Left colon (tissue), 2 donors: ENCODE data around the gene ISG20. TPM values are rescaled to one million over a fixed set of nuclear protein-coding genes. Genes with fewer than 3 reads are reported as not detected.

Experiments used
- ATAC-seq: fragments of 200-7000 bp; cut with Tn5 transposase; one replicate; pipeline ENCODE4 v1.9.1; 2020; ENCODE audit warnings: mild to moderate bottlenecking, moderate library complexity
- DNase-seq, 2 donors: peaks; one replicate each; pipeline ENCODE4 v3.0.0-alpha.2; 2020
- intact Hi-C, 2 donors: fragments of 100-400 bp; cut with DNase I in 1 of 2; cut with micrococcal nuclease in 1 of 2; formaldehyde crosslinking; loops; one replicate each; pipeline versions ENCODE4 v1.11.2 to v1.14.0; 2022; cut with DNase I, micrococcal nuclease
- microRNA-seq, 2 donors: library from miRNA; unstranded; fragments of <30 nt; microRNA quantifications; one replicate each; pipeline versions ENCODE4 v1.1.0 to v1.2.0, GENCODE V29; 2020
- total RNA-seq, 2 donors: library from RNA; stranded (reverse); fragmentation: NEBNext Ultra II Directional; extraction: Animal tissue kit (Norgen Biotek cat#: 25700); gene quantifications; one replicate each; pipeline ENCODE4 v1.2.1, GENCODE V29; 2021
- donor health status: DM: no; HTN: no; CAD: no.
- donor health status: DM: yes; HTN: yes; CAD: no.

The ISG20 gene
- total RNA-seq, 2 donors from 2014 or later, result 46.2 to 85.5 TPM

GRCh38 chr15:88701561-88702095, 62.8 kb downstream of the ISG20 start:
- DNase-seq, result peak in 1 of 2 donors; percentile 29
- peak; percentile 53 for ATAC-seq
- intact Hi-C loops, result no loop called here

- DNase-seq, result no peak
- ATAC-seq, result no peak
- intact Hi-C loops, result no loop called here
Measured at GRCh38 chr15:88702983-88703382, 64.2 kb downstream of the ISG20 start.

GRCh38 chr15:88703533-88703932, 64.7 kb downstream of the ISG20 start:
- intact Hi-C loops, result no loop called here
- DNase-seq, result no peak
- no peak for ATAC-seq

- intact Hi-C loops, result no loop called here
- DNase-seq (peak; percentile 24 to 33), ATAC-seq (peak; percentile 23)
Measured at GRCh38 chr15:88704791-88705768, 66.3 kb downstream of the ISG20 start.

GRCh38 chr15:88705769-88706165, 67.0 kb downstream of the ISG20 start:
- intact Hi-C loops, result no loop called here
- DNase-seq, result no peak
- ATAC-seq, result no peak

Small RNAs within 50 kb of the gene (microRNA-seq; reads per million reads assigned to microRNA genes)
- gene MIR1179 (2.7 reads per million in 2 donors), gene MIR3529 (0 reads per million in 2 donors), gene MIR7-2 (0 reads per million in 2 donors)

Other genes with a start within 250 kb of the ISG20 start
- 10 to 100 TPM; 23.6 to 31.8 TPM for gene MRPL46, start 171.6 kb upstream of the ISG20 start, total RNA-seq
- gene MRPS11, start 171.3 kb upstream of the ISG20 start, total RNA-seq, result 10 to 100 TPM; 45.9 to 50.2 TPM
- gene DET1, start 92.3 kb upstream of the ISG20 start, total RNA-seq, result 1 to 10 TPM; 5.3 to 5.9 TPM
- gene AEN, start 17.7 kb upstream of the ISG20 start, total RNA-seq, result 10 to 100 TPM; 11.4 to 16.9 TPM
- under 1 TPM; 0.20 to 0.21 TPM for gene ACAN, start 164.4 kb downstream of the ISG20 start, total RNA-seq